Cortex of kidney (tissue), 1 donor: ENCODE data around the gene FAM174C.

Source experiments
- DNase-seq: peaks from one replicate; lab custom pipeline; 2025; lab: John Stamatoyannopoulos, UW

FAM174C gene

DNA sequence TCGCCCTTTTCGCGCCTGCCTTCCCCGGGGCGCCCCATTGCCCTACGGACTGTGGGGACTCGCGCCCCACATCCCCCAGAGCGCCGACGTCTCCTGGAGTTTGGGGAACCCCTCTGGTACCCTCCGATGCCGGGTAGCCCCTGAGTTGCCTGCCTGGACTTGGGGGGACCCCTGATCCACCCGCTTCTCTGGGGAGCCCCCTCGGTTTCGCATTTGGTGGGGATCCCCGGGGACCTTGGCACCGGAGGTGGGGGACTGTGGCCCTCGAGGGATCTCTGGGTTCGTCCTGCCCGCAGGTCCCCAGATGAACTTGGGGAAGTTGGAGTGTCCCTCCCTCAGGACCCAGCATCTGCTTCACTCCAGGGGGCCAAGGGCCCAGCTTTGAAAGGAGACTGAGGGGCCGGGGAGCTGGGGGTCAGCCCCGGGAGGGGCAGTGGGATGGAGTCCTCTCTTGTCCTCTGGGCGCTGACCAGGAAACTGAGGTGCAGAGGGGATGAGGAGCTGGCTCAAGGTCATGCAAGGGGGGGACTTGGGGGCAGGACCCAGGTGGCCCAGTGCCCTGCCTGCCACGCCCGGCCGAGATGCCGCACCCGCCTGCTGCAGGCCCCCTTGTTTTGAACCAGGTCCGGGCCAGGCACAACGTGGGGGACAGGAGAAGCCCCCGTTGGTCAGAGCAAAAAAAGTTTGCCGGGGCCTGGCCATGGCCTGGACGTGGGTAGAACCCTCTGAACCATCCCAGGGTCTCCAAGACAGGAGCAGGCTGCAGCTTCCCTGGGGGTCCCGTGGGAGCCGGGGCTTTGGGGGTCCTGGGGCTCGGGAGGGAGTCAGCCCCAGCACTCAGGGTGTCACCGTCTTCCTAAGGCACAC is 11.4 kb downstream of the FAM174C start:
- no peak for DNase-seq

DNA sequence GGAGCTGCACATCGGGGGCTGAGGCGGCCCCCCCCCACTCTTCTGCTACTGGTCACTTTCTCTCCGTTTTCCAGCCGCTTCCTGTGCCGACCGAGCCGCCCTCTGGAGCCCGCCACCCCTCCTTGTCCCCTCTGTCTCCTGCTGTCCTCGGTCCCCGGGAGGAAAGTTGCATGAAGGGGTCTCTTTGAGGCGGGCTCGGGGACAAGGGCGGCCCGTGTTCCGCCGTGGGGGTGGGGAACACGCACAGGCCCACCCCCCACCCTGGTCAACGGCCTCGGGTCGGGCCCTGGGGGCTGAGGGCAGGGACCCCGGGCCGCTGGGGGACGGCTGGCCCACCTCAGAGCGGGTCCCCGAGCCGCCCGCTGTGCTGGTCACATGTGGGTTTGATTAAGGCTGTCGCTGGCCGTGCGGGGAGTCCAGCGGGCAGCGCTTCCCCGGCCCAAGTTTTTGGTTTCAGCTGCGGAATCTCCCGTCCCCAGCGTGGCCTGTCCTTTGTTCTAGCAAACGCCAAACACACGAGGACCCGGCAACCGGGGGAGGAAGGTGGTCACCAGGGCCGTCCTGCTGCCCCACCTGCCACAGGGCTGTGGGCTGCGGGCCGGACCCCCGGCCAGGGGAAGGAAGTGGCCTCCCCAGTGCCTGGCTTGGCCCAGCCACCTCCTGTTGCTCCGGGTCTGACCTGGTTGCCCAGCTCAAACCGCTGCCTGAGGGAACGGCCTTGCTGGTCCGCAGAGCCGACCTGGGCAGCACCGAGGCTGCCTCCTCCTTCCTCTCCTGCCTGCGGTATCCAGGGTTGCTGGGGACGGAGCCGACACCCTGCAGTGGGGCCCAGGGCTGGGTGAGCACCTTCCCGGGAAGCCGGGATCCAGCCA is 12.3 kb downstream of the FAM174C start:
- DNase-seq = no peak

DNA sequence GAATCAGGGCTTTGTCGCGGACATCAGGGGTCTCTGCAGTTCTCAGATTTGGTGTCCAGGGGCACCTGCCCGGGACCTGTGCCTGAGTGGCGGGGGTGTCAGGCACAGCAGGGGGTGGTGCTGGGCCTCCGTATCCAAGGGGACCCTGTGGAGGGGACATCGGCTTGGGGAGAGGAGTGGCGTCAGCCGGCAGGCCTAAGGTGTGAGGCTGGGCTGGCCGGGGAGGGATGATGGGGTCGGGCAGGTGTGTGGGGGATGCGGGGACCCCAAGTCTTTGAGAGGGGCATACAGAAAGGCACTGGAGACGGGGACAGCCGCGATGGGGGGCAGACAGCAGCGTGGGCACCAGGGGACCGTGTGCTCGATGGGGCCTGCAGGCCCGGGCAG is 12.9 kb downstream of the FAM174C start:
- no peak for DNase-seq

DNA sequence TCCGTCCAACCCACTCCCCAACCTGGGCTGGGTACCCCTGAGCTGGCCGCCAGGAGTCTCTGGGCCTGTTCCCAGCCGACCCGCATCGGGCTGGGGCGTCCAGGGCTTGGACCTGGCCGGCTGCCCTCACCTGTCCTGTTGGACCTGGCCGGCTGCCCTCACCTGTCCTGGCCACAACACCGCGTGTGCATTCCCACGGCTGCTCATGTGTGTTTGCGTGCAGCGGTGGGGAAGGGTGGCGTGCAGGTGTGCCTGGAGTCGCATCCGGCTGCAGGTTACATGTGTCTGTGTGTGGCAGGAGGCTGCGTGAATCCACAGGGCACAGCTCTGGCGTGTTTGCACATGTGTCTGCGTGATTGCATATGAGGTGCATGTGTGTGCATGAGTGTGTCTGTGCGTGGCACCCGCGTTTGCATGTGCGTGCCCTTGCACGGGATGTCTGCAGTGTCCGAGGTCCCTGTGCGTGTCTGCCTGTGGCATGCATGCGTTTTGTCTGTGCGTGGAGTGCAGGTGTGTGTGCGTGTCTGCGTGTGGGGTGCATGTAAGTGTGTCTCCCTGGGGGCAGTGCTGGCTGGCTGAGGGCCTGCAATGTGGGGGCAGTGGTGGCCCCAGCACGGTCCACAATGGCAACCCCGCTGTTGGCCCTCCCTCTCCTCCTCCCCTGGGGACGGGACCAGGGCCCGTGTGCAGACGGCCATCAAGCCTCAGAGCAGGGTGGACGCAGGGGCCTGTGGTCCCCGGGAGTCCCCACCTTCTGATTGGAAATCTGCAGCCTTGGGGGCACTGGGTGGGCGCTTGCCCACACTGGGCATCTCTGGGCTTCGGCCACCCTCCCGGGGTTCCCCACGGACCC is 13.7 kb downstream of the FAM174C start:
- no peak for DNase-seq

DNA sequence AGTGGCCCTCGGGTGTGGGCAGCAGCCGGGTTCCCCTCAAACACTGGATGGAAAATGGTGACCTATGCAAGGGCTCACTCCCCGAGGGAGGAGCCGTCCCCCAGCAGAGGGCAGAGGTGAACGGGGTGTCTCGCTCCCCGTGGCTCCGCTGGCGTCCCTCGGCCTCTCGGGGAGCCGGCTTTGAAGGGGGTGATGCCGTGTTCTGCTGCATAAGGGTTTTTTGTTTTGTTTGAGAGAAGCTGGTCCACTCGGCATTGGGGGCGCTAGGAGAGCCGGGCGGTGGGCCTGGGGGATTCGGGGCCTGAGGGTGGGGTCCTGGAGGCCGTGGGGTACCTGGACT is 14.3 kb downstream of the FAM174C start:
- DNase-seq = no peak

DNA sequence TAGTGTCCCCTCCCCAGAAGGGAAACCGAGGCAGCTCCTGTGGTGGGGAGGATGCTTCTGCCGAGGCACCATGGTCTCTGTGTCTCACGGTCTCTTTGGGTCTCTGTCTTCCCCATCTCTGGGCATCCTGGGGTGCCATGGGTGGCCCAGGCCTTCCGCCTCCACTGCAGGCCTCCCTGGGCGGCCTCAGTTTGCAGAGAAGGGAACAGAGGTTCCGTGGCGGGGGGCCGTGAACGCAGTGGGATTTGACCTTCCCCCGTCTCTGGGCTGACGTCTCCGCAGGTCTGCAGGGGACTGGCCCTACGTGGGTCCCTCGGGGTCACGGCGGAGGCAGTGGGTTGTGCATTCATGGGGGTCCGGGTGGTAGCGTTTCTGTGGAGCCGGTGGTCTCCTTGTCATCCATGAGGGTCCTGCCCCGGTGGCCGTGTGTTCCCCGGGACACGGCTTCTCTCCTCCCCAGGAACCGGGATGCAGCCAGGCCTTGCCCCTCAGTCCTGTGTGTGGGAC is 14.9 kb downstream of the FAM174C start:
- no peak for DNase-seq

DNA sequence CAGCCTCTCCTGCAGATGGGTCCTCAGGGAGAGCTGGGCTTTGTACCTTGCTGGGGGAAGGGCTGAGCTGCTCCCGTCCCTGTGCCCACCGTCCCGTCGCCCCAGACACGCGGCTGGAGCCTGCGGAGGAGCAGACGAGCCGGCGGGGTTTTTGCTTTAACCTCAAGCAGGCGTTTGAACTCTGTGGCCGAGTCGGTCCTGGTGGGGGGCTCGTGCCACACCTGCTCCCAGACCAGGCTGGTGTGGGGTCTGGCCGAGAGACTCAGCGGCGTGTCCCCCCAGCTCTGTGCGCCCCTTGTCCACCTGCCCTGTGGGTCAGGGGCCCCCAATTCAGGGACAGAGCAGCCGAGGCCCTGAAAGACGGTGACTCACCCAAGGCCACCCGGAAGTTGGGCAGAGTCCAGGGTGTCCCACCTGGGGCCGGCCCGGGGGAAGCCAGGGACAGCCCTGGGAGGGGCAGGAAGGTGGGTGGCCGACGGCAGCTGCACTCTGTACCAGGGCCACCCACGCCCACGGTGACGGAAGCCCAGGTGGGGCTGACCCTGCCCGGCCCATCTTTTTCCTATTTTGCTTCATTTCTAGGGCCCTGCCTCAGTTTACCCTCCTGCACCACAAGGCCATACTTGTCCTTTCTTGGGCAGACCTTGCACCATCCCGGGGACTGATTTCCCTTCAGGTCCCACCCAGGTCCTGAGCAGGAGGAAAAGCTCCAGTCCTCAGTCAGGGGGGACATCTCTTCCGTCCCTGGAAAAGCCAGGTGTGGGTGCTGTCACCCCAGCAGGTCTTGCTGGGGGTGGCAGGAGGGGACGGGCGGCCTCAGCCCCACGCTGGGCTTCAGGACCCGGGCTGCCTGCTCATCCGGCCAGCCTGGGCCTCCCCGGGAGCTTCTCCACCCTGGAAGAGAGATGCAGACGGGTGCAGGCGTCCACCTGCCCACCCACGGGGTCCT is 15.6 kb downstream of the FAM174C start:
- DNase-seq = no peak

DNA sequence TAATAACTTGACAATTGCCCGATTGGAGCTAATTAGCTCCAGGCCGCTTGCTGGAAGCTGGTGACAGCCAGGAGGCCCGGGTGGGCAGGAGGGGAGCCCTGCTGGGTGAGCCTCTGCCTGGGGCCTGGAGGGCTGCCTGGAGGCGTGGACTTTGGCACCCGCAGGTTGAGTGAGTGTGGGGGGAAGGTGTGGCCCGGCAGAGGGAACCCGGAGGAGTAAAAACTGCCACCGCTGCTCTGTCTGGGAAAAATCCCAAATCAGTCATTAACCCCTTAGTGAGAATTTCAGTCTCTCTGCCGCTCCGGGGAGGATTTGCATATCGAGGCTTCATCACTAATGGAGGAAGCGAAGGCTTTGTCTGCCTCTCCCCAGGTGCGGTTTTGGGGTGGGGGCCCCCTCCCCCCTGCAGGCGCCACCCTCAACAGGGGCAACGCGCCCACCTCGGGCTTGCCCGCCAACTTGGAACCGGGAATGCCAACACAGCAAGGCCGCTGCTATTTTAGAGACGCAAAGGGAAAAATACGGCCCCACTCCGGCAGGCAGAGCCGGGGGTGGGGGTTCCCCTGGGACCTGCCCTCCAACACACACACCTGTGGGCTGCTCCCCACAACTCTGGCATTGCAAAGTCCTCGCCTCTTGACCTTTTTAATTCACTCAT is 16.6 kb downstream of the FAM174C start:
- DNase-seq = no peak

DNA sequence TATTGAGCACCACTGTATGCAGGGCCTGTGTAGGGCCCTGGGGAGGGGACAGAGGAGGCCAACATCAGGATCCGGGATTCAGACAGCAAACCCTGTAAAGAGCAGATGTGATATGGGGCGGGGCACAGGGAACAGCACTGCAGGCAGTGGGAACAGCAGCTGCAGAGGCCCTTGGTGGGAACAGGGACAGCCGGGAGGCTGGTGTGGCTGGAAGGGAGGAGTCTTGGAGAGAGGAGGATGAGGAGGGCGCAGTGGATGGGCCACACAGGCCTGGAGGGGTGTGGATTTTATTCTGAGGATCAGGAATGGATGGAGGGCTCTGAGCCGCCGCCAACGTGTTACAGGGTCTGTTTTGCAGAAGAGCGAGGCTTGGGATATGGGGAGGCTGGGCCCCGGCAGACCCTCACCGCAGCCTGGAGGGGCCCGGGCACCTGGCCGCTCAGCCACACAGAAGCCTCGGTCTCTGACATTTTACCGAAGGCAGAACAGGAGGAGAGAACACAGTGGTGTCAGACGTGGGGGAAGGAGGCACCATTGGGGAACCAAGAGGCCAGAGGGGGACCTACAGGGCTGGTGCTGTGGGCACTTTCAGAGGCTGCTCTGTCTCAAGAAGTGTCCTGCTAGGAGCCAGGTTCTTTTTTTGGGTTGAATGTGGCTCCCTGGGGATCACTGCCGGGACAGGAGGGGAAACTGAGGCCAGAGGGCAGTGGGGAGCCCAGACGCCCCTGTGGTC is 17.3 kb downstream of the FAM174C start:
- no peak for DNase-seq

DNA sequence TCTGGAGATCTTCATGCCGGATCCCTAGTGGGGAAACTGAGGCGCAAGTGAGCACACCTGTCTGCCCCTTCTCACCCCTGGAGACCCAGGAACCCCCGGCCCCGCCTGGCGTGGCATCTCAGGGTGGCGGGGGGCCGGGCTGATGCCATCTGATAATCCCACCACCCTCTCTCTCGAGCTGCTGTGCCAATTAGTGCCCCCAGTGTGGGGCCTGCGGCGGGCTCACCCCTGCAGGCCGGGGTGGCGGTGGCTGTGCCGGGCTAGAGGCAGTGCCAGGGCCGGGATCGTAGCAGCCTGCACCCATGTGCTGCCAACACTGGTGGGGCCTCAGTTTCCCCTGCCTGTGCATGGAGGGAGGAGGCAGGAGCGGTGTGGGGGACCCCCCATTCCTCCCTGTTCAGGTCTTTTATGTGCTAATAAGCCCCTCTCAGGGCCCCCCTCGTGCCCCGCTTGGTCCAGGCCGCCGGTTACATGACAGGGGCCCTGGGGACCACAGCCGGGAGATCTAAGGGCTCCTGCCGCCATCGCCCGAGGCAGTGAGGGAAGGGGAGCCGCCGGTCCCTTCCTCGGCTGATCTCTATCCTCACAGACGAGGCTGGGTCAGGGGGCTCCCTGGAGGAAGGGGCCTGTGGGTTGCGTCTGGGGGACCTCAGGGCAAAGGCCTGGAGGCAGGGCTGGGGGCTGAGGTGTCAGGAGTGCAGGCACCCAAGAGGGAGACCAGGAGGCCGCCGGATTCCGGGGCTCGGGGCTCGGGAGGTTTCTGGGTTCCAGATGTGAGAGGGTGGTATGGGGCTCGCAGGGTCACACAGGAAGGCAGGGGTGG is 18.7 kb downstream of the FAM174C start:
- DNase-seq = no peak

DNA sequence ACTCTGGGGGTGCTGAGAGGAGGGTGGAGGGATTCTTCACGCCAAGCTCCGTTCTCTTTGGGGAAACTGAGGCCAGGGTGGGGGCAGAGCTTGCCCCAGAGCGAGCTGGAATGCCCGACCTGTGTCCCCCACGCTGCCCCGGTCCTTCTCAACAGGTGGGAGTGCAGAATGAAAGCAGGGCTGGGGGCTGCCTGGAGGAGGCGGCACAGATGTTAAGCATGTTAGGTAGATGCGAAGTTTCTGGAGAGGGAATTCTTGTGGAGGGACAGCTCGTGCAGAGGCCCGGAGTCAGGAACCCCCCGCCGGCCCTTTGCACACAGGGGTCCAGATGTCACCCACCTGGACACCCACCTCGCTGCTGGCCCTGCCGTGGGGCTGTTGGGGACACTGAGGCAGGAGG is 19.4 kb downstream of the FAM174C start:
- no peak for DNase-seq

DNA sequence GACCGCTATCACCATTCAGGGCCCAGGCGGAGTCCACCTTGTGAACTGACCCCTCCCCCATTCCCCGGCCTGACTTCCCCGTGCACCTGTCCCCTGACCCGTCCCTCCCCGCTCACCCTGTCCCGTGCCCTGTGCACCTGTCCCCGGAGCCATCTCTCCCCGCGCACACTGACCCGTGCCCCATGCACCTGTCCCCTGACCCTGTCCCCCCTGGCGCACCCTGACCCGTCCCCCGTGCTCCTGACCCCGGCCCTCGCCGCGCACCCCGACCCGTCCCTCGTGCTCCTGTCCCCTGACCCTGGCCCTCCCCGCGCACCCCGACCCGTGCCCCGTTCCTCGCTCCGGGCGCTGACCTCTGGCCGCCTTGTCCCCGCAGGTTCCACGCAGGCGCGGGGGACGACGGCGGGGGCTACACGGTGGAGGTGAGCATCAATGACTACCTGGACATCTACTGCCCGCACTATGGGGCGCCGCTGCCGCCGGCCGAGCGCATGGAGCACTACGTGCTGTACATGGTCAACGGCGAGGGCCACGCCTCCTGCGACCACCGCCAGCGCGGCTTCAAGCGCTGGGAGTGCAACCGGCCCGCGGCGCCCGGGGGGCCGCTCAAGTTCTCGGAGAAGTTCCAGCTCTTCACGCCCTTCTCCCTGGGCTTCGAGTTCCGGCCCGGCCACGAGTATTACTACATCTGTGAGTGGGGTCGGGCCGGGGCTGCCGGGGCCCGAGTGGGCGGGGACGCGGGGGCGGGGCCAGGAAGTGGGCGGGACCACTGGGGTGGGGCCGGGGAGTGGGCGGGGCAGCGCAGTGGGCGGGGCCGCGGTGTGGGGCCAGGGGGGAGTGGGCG is 20.1 kb downstream of the FAM174C start:
- DNase-seq = no peak

DNA sequence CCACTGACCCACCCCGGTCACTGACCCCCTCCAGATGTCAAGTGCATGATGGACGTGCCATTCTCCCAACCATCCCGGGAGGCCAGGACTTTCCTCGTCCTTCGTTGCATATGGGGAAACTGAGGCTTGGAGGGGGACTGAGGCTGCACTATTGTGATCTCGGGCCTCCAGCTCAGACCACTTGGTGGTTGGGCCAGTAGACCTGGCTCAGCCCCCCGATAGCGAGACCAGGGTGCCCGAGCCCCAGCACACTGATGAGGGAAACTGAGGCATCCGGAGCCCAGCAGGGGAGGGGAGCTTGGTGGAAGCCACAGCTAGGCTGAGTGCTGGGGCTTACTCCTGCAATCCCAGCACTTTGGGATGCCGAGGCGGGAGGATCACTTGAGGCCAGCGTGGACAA is 20.7 kb downstream of the FAM174C start:
- no peak for DNase-seq

DNA sequence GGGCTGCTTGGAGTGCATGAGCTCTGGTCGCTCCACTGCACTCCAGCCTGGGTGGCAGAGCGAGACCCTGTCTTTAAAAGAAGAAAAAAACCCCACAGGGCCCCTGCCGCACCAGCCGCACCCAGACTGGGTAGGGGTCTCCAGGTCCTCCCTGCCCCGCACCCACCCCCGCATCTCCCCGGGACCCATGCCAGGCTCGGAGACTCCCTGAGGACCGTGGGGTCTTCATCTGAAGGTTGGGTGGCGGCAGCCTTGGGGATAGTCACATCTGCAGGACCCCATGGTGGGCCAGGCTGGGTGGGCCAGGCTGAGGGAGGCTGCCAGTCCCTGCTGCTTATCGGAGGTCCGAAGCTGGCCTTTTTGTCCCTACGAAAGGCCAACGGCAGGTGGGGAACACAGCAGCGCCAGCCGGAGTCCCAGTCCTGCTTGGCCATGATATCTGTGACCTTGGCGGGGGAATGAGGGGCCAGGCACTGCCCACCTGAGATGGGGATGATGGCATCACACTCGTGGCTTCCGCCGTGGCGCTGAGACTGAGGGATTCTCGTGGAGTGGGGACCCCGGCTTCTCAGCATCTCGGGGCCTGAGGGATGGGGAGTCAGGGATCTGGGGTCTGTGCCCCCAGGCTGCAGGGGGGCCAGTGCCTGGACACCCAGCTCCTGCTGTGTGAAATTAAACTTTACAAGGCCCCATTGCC is 21.4 kb downstream of the FAM174C start:
- DNase-seq = no peak

DNA sequence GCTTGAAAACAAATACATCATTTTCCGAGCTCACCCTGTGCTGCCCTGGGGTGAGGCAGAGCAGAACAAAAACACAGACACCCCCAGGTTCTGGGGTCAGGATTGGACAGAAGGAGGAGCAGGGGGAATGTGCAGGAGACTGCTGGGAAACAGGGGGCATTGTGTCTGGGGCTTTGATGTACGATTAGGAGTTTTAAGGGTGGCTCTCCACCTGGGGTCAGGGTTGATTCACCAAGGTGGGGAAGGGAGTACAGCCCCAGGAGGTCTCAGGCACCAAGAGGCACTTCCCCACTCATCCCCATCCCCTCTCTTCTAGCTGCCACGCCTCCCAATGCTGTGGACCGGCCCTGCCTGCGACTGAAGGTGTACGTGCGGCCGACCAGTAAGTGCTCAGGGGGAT is 22.9 kb downstream of the FAM174C start:
- DNase-seq = no peak

DNA sequence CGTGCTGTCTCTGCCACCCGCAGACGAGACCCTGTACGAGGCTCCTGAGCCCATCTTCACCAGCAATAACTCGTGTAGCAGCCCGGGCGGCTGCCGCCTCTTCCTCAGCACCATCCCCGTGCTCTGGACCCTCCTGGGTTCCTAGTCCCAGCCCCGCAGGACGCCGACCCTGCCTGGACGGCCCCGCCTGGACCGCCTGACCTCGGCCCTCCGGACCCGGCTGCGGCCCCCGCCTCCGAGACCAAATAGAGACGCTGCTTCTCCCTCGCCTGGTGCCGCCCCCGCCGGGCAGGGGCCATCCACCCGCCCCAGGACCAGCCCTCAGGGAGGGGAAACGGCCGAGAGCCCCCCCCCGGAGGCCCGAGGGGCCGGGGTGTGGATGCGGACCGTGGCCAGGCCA is 24.5 kb downstream of the FAM174C start:
- DNase-seq = no peak

DNA sequence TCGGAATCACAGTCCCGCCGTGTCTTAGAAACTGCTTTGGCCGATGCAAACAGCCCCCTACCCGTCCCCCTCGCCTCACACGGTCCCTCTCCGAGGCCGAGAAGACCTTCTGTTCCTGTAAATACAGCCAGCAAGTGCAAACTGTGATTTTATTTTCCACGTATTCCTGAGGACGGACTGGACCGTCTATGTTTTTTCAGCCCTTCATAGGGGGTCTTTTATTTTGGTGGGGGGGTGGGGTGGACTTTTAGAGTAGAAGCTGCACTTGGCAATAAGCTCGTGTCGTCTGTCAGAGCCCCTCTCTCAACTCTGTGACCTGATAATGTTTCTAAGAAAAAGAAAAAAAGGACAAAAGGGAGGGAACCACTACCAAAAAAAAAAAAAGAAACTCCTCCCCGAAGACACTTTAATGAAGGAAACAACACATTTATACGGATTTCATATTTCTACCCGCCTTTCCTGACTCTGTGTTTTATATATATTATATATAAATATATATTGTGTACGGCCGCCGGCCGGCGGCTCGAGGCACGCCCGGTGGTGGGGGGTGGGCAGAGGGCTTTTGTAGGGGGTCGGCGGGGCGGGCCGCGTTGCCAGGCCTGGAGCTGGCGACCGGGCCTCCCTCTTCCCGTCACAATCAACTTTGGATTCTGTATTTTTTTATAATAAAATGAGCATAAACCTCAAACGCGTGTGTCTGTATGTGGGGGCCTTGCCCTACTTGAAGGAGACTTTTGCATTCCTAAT is 25.6 kb downstream of the FAM174C start:
- DNase-seq = no peak
